RPMI7951 (cell line): ENCODE results near the gene OLFML2B. TPM values are rescaled to one million over a fixed set of nuclear protein-coding genes. Genes with fewer than 3 reads are reported as not detected.
"Not testable (repeated sequence)": the region's sequence is repeated elsewhere in the genome, so short reads cannot be mapped to it uniquely, and the experiment has no call there.

Experiments used
- DNase-seq: peaks from one replicate; pipeline ENCODE4 v3.0.0-alpha.2; 2012; ENCODE audit warnings: low read depth
- total RNA-seq: library from RNA; depleted of rRNA; stranded (reverse); fragments of >200 nt; shearing (Covaris generic); gene quantifications from 2 replicates; pipeline ENCODE4 v1.2.3, GENCODE V29; 2014; rRNA removed

The OLFML2B gene
- total RNA-seq, result 15.0 and 20.3 TPM in 2 replicates

DNA sequence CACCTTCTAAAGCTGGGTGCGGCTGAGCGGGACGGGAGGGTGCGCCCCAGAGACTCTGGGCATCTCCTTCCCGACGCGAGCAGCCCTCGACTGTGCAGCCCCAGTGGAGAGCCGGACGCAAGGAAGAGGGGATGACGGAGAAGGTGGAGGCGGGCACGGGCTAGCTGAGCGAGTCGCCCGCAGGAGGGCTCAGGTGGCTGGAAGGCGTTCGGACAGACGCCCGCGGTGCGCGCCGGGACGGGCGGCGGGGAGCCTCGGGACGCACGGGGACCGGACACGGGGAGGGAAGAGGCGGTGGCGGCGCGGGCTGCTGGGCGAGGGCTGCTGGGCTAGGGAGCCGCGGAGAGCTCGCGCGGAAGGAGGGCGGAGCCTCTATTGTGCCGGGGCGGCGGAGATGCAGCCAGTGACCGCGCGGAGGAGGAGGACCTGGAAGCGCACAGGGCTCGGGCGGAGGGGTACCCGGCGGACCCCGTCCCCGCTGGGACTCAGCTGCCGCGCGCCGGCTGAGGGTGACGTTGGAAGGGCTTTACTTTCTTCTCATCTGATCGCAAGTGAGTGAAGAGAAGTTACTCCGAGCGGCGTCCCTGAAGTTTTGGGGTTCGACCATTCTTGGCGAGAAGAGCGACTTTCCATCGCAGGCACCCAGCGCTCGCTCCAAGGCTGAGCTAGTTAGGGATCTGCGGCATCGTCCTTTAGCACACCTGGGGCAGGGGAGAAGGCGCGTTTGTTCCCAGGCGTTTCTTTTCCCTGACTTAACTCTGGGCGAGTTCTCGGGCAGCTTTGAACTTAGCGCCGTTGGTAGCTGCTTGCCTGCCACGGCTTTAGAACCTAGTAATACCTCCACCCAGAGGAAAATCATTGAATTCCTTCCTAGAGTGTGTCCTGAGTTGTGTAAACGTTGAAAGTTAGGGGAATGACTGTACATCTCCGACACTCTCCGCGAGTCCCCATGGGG, at the start of gene OLFML2B:
Gene OLFML2B (minus strand): TSS at position 323 of the 955 bp plus-strand sequence. CDS start 439 bp downstream, outside the sequence.
- peak; percentile 82 for DNase-seq

DNA sequence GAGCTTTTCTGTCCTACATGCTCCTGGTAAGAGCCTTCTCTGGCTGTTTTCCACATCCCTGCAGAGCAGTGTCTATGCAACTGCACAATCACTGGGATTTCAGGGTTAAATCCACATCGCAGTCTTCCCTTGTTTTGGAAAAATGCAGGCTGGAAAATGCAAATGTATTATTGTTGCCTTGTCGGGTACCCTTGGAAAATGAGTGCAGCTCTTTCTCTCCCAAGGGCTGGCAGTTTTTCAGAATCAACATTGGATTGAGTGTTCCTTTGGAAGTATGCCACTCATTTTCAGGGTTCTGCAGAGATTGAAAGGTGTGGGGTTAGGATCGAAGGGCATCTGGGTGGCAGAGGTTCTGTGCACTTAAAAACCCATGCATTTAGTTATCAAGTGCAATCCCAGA, 49.1 kb upstream of the OLFML2B start:
- no peak for DNase-seq

- no peak for DNase-seq
Observed at GRCh38 chr1:162070825-162071224, 47.2 kb upstream of the OLFML2B start.

GRCh38 chr1:162070094-162070748, 46.6 kb upstream of the OLFML2B start:
- no peak for DNase-seq

DNA sequence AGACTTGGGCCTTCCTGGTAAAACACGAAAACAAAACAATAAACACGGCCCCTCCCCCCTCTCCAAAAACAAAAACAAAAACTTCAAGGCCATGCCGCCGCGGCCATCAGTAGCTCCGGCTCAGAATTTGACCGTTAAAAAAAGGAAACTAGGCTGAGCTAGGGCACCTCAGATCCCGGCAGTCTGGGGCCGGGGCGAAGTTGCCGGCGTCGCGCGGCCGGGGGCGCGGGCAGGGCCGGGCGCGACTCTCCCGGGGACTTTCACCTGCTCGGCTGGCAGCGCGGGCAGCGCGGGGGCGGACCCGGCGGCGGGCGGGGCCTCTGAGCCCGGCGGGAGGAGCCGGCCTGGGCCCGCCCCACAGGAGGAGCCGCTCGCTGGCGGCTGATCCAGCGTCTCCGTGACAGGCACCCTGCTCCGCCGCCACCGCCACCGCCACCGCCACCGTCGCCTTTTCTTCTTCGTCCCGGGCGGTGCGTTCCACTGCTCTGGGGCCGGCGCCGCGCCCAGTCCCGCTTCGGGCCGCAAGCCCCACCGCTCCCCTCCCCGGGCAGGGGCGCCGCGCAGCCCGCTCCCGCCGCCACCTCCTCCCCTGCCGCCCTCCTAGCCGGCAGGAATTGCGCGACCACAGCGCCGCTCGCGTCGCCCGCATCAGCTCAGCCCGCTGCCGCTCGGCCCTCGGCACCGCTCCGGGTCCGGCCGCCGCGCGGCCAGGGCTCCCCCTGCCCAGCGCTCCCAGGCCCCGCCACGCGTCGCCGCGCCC, 45.8 kb upstream of the OLFML2B start, which contains the start of gene NOS1AP:
Gene NOS1AP (plus strand): TSS at position 358 of the 760 bp plus-strand sequence. CDS start 487 bp downstream, outside the sequence.
- peak; percentile 51 for DNase-seq

DNA sequence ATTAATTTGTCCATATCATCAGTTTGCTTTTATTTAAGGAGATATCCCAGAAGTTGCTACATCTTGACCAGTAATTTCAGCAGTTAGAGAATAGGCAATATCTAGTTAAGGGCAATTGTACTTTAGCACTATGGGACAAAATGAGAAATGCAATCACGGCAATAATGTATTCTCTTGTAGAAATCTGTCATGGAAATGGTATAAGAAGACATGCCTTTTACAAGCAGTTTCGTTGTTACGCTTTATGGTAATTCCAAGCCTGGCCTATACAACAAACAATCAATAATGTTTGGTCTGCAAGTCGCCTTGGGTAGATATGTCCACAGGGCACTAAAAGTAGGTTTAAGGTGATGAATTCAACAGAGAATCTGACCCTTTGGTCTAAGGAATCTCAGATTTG, 44.6 kb upstream of the OLFML2B start:
- DNase-seq, result no peak

GRCh38 chr1:162067466-162067865, 43.8 kb upstream of the OLFML2B start:
- no peak for DNase-seq

- DNase-seq, result not testable (repeated sequence)
Observed at GRCh38 chr1:162066836-162067235, 43.2 kb upstream of the OLFML2B start.

GRCh38 chr1:162065016-162065415, 41.3 kb upstream of the OLFML2B start:
- no peak for DNase-seq

- peak; percentile 69 for DNase-seq
Observed at GRCh38 chr1:162062542-162063015, 38.9 kb upstream of the OLFML2B start.

DNA sequence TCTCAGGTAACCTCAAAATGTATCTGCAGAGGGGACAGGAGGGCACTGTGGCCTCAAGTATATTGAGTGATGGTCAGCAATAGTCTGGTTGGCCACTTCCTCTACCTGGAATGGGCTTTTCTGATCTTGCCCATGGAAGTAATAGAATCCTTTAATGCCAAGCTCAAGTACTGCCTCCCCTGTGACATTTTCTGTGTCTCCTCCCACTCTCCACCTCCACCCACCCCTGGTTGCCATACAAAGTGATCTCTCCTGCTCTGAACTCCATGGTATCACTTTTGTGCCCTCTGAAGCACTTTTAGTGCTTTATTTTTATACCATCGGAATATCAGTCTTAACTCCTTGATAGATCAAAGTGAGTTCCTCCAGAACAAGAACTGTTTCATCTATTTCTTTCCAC, 36.6 kb upstream of the OLFML2B start:
- DNase-seq, result no peak

DNA sequence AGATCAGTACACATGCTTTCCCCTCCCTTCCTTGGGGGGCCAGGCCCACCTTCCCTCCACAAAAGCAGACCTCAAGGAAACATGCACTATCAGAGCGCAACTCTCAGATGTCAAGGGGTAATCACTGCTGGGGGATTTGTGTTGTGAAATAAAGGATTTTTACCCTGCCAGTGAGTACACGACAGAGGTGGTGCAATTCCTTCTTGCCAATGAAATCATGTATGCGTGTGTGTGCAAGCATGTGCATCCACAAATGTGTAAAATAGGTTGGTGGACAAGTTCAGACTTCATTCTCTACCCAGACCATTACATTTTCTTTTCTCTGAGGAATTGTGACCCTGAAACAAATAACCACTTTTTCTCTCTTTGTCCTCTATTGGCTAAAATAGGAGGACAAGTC, 36.1 kb upstream of the OLFML2B start:
- no peak for DNase-seq

GRCh38 chr1:162056579-162056978, 32.9 kb upstream of the OLFML2B start:
- no peak for DNase-seq

DNA sequence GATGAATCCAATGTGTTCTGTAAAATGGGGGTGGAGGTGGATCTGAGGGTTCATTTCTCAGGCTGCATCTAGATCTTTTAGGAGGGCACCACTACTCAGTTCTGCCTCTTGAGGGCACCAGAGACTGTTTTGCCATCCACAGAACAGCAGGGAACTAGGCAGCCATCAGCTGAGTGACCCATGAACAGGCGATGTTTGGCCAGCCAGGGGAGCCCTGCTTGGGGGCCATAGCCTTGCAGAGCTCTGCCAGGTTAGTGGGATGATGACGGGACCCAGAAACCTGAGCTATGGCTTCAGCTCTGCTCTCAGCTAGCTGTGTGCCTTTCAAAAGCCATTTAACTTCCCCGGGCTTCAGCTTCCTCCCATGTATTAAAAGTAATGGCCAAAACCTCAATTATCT, 32.4 kb upstream of the OLFML2B start:
- peak; percentile 58 for DNase-seq

DNA sequence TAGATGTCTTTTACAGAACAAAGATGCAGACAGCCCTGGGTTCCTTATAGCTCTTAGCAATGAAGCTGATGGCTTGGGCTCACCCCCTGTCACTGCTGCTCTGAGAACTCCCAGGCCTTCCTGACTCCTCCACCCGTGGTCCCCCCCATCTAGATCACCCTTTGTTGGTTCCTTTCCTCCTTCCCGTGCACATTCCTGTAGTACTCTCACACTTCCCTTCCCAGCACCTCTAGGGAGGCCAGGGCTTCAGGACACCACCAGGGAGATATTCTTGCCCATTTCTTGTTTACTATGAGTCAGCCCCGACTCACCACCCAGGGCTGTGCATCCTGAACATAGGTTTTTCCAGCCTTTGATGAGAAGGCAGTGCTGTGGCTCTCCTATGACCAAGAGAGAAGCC, 31.4 kb upstream of the OLFML2B start:
- DNase-seq, result peak; percentile 66

DNA sequence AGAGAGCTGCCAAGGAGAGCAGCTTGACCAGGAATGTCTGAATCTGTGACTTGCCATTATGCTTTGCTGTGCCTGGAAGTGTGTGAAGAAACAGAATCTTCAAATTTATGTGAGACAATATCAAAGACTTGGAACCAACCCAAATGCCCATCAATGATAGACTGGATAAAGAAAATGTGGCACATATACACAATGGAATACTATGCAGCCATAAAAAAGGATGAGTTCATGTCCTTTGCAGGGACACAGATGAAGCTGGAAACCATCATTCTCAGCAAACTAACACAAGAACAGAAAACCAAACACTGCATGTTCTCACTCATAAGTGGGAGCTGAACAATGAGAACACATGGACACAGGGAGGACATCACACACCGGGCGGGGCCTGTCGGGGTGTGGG, 30.3 kb upstream of the OLFML2B start:
- DNase-seq, result not testable (repeated sequence)

GRCh38 chr1:162046921-162047320, 23.3 kb upstream of the OLFML2B start:
- DNase-seq, result no peak

GRCh38 chr1:162042361-162042760, 18.7 kb upstream of the OLFML2B start:
- DNase-seq, result no peak

DNA sequence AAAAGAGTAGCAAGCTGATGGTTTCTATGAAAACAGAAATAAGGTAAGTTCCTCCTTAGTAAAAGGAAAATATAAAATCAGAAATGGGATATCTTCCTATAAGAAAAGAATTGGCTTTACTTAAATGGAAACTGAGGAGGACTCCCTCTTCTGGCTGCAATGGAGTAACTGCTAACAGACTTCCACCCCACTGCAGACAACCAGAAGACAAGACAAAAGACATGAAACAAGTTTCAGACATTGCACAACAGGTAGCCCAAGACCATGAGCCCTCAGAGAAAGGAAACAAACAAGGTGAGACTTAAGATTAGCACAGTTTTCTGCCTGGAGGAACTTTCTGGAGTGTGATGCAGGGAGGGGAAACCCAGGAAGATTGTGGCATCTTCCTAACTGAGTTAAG, 17.0 kb upstream of the OLFML2B start:
- peak; percentile 41 for DNase-seq

DNA sequence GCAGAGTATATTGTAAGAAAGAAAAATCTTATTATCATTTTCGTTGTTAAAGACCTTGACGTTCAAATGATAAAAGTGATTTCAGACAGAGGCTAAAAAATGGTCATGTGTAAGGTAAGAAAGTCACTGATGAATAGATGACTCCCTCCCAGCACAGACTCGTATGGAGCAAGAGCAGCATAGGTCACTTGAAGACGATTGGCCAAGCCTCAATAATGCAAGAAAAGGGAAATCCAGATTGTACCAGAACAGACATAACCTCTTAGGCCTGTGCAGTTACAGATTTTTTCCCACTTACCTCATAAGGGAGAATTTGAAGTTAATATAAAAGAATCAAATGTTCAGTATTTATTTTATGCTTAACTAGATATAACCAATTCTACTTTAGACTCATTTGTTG, 16.3 kb upstream of the OLFML2B start:
- DNase-seq, result no peak

DNA sequence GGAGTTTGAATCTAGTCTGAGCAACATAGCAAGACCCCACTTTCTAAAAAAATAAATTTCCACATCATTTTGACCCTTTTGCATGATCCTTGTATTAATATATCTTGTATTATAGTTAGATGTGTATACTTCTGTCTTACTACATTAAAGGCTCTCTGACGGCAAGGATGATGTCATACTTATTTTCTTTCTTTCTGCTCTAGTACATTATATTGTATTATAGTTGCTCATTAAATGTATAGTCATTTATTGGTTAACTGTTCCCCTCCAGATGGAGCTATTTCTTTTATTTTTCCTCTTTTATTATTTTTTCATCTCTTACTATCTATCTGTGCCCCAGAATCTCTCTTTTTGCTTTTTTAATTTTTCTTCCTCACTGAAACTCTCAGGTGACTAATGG, 15.0 kb upstream of the OLFML2B start:
- DNase-seq, result no peak

DNA sequence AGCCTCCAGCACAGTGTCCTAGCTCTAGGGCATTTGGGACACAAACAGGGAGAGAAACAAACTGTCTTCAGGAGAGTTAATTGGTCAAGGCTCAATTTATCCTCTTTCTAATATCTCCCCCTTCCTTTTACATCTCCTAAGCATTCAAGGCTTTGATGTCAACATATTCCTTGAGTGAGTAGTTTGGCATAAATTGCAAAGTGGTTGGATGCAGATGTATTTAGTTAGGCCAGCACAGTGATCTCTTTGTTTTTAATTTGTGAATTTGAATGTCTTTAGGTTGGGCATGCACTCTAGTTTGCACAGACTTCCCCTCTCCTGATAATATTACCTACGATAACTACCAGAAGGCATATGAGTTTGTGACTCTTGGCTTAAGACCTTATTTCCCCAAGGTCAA, 12.5 kb upstream of the OLFML2B start:
- peak; percentile 25 for DNase-seq
